Mesangial cell (primary cell): ENCODE results near the gene REV3L. TPM values are rescaled to one million over a fixed set of nuclear protein-coding genes. Genes with fewer than 3 reads are reported as not detected.

Experiments used
- total RNA-seq: library from RNA; depleted of rRNA; stranded (reverse); fragments of >200 nt; gene quantifications from 2 replicates; pipeline ENCODE4 v1.2.3, GENCODE V29; 2015

The REV3L gene, protein sequence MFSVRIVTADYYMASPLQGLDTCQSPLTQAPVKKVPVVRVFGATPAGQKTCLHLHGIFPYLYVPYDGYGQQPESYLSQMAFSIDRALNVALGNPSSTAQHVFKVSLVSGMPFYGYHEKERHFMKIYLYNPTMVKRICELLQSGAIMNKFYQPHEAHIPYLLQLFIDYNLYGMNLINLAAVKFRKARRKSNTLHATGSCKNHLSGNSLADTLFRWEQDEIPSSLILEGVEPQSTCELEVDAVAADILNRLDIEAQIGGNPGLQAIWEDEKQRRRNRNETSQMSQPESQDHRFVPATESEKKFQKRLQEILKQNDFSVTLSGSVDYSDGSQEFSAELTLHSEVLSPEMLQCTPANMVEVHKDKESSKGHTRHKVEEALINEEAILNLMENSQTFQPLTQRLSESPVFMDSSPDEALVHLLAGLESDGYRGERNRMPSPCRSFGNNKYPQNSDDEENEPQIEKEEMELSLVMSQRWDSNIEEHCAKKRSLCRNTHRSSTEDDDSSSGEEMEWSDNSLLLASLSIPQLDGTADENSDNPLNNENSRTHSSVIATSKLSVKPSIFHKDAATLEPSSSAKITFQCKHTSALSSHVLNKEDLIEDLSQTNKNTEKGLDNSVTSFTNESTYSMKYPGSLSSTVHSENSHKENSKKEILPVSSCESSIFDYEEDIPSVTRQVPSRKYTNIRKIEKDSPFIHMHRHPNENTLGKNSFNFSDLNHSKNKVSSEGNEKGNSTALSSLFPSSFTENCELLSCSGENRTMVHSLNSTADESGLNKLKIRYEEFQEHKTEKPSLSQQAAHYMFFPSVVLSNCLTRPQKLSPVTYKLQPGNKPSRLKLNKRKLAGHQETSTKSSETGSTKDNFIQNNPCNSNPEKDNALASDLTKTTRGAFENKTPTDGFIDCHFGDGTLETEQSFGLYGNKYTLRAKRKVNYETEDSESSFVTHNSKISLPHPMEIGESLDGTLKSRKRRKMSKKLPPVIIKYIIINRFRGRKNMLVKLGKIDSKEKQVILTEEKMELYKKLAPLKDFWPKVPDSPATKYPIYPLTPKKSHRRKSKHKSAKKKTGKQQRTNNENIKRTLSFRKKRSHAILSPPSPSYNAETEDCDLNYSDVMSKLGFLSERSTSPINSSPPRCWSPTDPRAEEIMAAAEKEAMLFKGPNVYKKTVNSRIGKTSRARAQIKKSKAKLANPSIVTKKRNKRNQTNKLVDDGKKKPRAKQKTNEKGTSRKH (N-terminal part only)
- total RNA-seq, result 10.1 and 15.7 TPM in 2 replicates

DNA sequence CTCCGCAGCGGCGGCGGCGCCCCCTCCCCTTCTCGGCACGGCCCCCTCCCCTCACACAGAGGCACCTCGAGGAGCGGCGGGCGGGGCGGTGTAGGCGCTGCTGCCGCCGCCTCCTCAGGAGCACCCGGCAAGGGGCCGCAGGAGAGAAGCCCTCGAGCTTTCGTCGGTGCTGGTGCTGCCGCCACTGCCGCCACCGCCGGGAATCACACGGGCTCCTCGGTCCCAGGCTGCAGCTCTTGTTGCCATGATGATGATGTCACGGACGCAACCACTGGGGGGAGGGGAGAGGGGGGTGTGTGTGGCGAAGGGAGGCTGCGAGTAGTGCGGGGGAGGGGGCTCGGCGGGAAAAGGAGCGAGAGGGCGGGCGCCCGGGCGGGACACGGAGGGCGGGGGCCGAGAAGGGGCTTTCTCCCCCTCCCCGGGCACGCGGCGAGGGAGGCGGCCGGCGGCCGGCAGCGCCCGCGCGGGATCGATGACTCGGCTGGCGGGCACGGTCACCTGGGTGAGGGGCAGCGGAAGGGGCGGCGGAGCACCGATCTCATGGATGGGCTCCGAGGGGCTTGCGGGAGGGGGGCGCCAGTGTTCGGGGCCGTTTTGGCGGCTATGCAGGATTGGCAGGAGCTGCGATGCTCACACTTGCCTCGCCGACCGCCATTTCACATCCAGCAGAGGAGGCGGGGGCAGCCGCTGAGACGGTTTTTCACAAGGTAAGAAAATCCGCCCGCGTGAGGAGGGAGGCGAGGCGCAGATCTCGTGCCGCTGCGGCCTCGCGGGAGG lies at the start of gene REV3L:
Gene REV3L (minus strand): TSS at position 260 of the 777 bp plus-strand sequence. CDS start 330 bp downstream, outside the sequence.

Other genes with a start within 250 kb of the REV3L start
- 29.5 and 38.9 TPM in 2 replicates for gene TRAF3IP2, start 122.7 kb upstream of the REV3L start, total RNA-seq